ENCODE data around the gene PPARA. TPM values are rescaled to one million over a fixed set of nuclear protein-coding genes. Genes with fewer than 3 reads are reported as not detected.
"Not testable (repeated sequence)": the region's sequence is repeated elsewhere in the genome, so short reads cannot be mapped to it uniquely, and the experiment has no call there.

The PPARA gene
- total and polyA plus RNA-seq, 4 donors: 11.9 to 18.6 (median 12.5) TPM

- not testable (repeated sequence) for H3K4me3 ChIP-seq (ENCODE audit: low read depth, low read length); H3K27ac ChIP-seq (ENCODE audit: low read depth, low read length); H3K9me3 ChIP-seq (ENCODE audit: control insufficient read depth, insufficient read depth, low read length); H3K4me1 ChIP-seq (ENCODE audit: control insufficient read depth, insufficient read depth, low read length); DNase-seq (ENCODE audit: low read depth in 4 of 6, low spot score in 6 of 6); H3K27me3 ChIP-seq (ENCODE audit: control insufficient read depth, insufficient read depth, low read length)
- peaks cover 35% of the 10 kb centered on the region for H3K36me3 ChIP-seq (ENCODE audit: control insufficient read depth, insufficient read depth, low read length)
- WGBS (ENCODE audit: insufficient coverage): 91% methylated on average over 13 of the region's 18 CpGs
These were observed 48.5 kb downstream of the PPARA start for GRCh38 chr22:46198806-46199205.

- Histone ChIP-seq H3K27ac (ENCODE audit: low read depth, low read length) (no peak overlapping the region), H3K4me1 (ENCODE audit: control insufficient read depth, insufficient read depth, low read length) (peaks cover 10% of the 10 kb centered on the region), H3K36me3 (ENCODE audit: control insufficient read depth, insufficient read depth, low read length) (peaks cover 41% of the 10 kb centered on the region), H3K27me3 (ENCODE audit: control insufficient read depth, insufficient read depth, low read length) (no peaks in the 10 kb centered on the region), H3K4me3 (ENCODE audit: low read depth, low read length) (no peak overlapping the region), H3K9me3 (ENCODE audit: control insufficient read depth, insufficient read depth, low read length) (no peaks in the 10 kb centered on the region)
- WGBS (ENCODE audit: insufficient coverage): 69% methylated on average over 7 of the region's 17 CpGs
- no peak for DNase-seq (ENCODE audit: low read depth in 4 of 6, low spot score in 6 of 6)
These were observed 50.9 kb downstream of the PPARA start for GRCh38 chr22:46201059-46201757.

- Histone ChIP-seq H3K27me3 (ENCODE audit: control insufficient read depth, insufficient read depth, low read length) (no peaks in the 10 kb centered on the region), H3K4me3 (ENCODE audit: low read depth, low read length) (no peak overlapping the region), H3K9me3 (ENCODE audit: control insufficient read depth, insufficient read depth, low read length) (no peaks in the 10 kb centered on the region), H3K4me1 (ENCODE audit: control insufficient read depth, insufficient read depth, low read length) (peaks cover 10% of the 10 kb centered on the region), H3K27ac (ENCODE audit: low read depth, low read length) (no peak overlapping the region), H3K36me3 (ENCODE audit: control insufficient read depth, insufficient read depth, low read length) (peaks cover 40% of the 10 kb centered on the region)
- no peak for DNase-seq (ENCODE audit: low read depth in 4 of 6, low spot score in 6 of 6)
- 90% methylated on average over 2 of the region's 12 CpGs for WGBS (ENCODE audit: insufficient coverage)
These were observed 52.7 kb downstream of the PPARA start for GRCh38 chr22:46202897-46203600.

GRCh38 chr22:46203601-46203980 is 53.3 kb downstream of the PPARA start:
- Histone ChIP-seq H3K36me3 (ENCODE audit: control insufficient read depth, insufficient read depth, low read length) (peaks cover 34% of the 10 kb centered on the region), H3K27me3 (ENCODE audit: control insufficient read depth, insufficient read depth, low read length) (no peaks in the 10 kb centered on the region), H3K4me3 (ENCODE audit: low read depth, low read length) (no peak overlapping the region), H3K27ac (ENCODE audit: low read depth, low read length) (no peak overlapping the region), H3K4me1 (ENCODE audit: control insufficient read depth, insufficient read depth, low read length) (peaks cover 10% of the 10 kb centered on the region), H3K9me3 (ENCODE audit: control insufficient read depth, insufficient read depth, low read length) (no peaks in the 10 kb centered on the region)
- 91% methylated on average over 6 of the region's 7 CpGs for WGBS (ENCODE audit: insufficient coverage)
- DNase-seq (ENCODE audit: low read depth in 4 of 6, low spot score in 6 of 6): no peak

GRCh38 chr22:46209262-46209661 is 58.9 kb downstream of the PPARA start:
- 100% methylated on average over 1 of the region's 1 CpG for WGBS (ENCODE audit: insufficient coverage)
- Histone ChIP-seq H3K4me3 (ENCODE audit: low read depth, low read length) (no peak overlapping the region), H3K27ac (ENCODE audit: low read depth, low read length) (no peak overlapping the region), H3K36me3 (ENCODE audit: control insufficient read depth, insufficient read depth, low read length) (peaks cover 18% of the 10 kb centered on the region), H3K4me1 (ENCODE audit: control insufficient read depth, insufficient read depth, low read length) (no peaks in the 10 kb centered on the region), H3K27me3 (ENCODE audit: control insufficient read depth, insufficient read depth, low read length) (no peaks in the 10 kb centered on the region), H3K9me3 (ENCODE audit: control insufficient read depth, insufficient read depth, low read length) (peaks cover 6% of the 10 kb centered on the region)
- DNase-seq (ENCODE audit: low read depth in 4 of 6, low spot score in 6 of 6): no peak

- no peak for DNase-seq (ENCODE audit: low read depth in 4 of 6, low spot score in 6 of 6)
- Histone ChIP-seq H3K27me3 (ENCODE audit: control insufficient read depth, insufficient read depth, low read length) (no peaks in the 10 kb centered on the region), H3K4me3 (ENCODE audit: low read depth, low read length) (no peak overlapping the region), H3K4me1 (ENCODE audit: control insufficient read depth, insufficient read depth, low read length) (no peaks in the 10 kb centered on the region), H3K9me3 (ENCODE audit: control insufficient read depth, insufficient read depth, low read length) (peaks cover 6% of the 10 kb centered on the region), H3K27ac (ENCODE audit: low read depth, low read length) (no peak overlapping the region), H3K36me3 (ENCODE audit: control insufficient read depth, insufficient read depth, low read length) (peaks cover 36% of the 10 kb centered on the region)
- WGBS (ENCODE audit: insufficient coverage): 77% methylated on average over 3 of the region's 4 CpGs
These were observed 61.9 kb downstream of the PPARA start for GRCh38 chr22:46212195-46212594.

GRCh38 chr22:46213052-46213451 is 62.7 kb downstream of the PPARA start:
- no peak for DNase-seq (ENCODE audit: low read depth in 4 of 6, low spot score in 6 of 6)
- H3K4me3 ChIP-seq (ENCODE audit: low read depth, low read length): no peak overlapping the region
- WGBS (ENCODE audit: insufficient coverage): 100% methylated on average over 4 of the region's 4 CpGs
- no peaks in the 10 kb centered on the region for H3K27me3 ChIP-seq (ENCODE audit: control insufficient read depth, insufficient read depth, low read length)
- H3K27ac ChIP-seq (ENCODE audit: low read depth, low read length): no peak overlapping the region
- H3K4me1 ChIP-seq (ENCODE audit: control insufficient read depth, insufficient read depth, low read length): no peaks in the 10 kb centered on the region
- H3K9me3 ChIP-seq (ENCODE audit: control insufficient read depth, insufficient read depth, low read length): peaks cover 6% of the 10 kb centered on the region
- peaks cover 36% of the 10 kb centered on the region for H3K36me3 ChIP-seq (ENCODE audit: control insufficient read depth, insufficient read depth, low read length)

GRCh38 chr22:46214149-46214548 is 63.8 kb downstream of the PPARA start:
- H3K27me3 ChIP-seq (ENCODE audit: control insufficient read depth, insufficient read depth, low read length): no peaks in the 10 kb centered on the region
- WGBS (ENCODE audit: insufficient coverage): 98% methylated on average over 29 of the region's 29 CpGs
- peaks cover 43% of the 10 kb centered on the region for H3K36me3 ChIP-seq (ENCODE audit: control insufficient read depth, insufficient read depth, low read length)
- no peak overlapping the region for H3K4me3 ChIP-seq (ENCODE audit: low read depth, low read length)
- H3K4me1 ChIP-seq (ENCODE audit: control insufficient read depth, insufficient read depth, low read length): no peaks in the 10 kb centered on the region
- H3K9me3 ChIP-seq (ENCODE audit: control insufficient read depth, insufficient read depth, low read length): peaks cover 6% of the 10 kb centered on the region
- DNase-seq (ENCODE audit: low read depth in 4 of 6, low spot score in 6 of 6): no peak
- H3K27ac ChIP-seq (ENCODE audit: low read depth, low read length): no peak overlapping the region

GRCh38 chr22:46214616-46215015 is 64.3 kb downstream of the PPARA start:
- peaks cover 3% of the 10 kb centered on the region for H3K9me3 ChIP-seq (ENCODE audit: control insufficient read depth, insufficient read depth, low read length)
- no peaks in the 10 kb centered on the region for H3K4me1 ChIP-seq (ENCODE audit: control insufficient read depth, insufficient read depth, low read length)
- no peaks in the 10 kb centered on the region for H3K27me3 ChIP-seq (ENCODE audit: control insufficient read depth, insufficient read depth, low read length)
- no peak for DNase-seq (ENCODE audit: low read depth in 4 of 6, low spot score in 6 of 6)
- peaks cover 47% of the 10 kb centered on the region for H3K36me3 ChIP-seq (ENCODE audit: control insufficient read depth, insufficient read depth, low read length)
- no peak overlapping the region for H3K4me3 ChIP-seq (ENCODE audit: low read depth, low read length)
- no peak overlapping the region for H3K27ac ChIP-seq (ENCODE audit: low read depth, low read length)
- WGBS (ENCODE audit: insufficient coverage): 99% methylated on average over 28 of the region's 28 CpGs

GRCh38 chr22:46219636-46220035 is 69.3 kb downstream of the PPARA start:
- Histone ChIP-seq H3K27ac (ENCODE audit: low read depth, low read length) (no peak overlapping the region), H3K9me3 (ENCODE audit: control insufficient read depth, insufficient read depth, low read length) (no peaks in the 10 kb centered on the region), H3K36me3 (ENCODE audit: control insufficient read depth, insufficient read depth, low read length) (peaks cover 57% of the 10 kb centered on the region), H3K27me3 (ENCODE audit: control insufficient read depth, insufficient read depth, low read length) (no peaks in the 10 kb centered on the region), H3K4me1 (ENCODE audit: control insufficient read depth, insufficient read depth, low read length) (peaks cover 3% of the 10 kb centered on the region), H3K4me3 (ENCODE audit: low read depth, low read length) (no peak overlapping the region)
- 85% methylated on average over 9 of the region's 10 CpGs for WGBS (ENCODE audit: insufficient coverage)
- no peak for DNase-seq (ENCODE audit: low read depth in 4 of 6, low spot score in 6 of 6)

All from spinal cord (tissue), 10 donors.